Endothelial cell of umbilical vein (primary cell): Measurements from ENCODE around the gene PLIN5. TPM values are rescaled to one million over a fixed set of nuclear protein-coding genes. Genes with fewer than 3 reads are reported as not detected.

ENCODE experiments used
- BruUV-seq: library from RNA; stranded (reverse); fragments of 400-500 nt; replicated peaks from 2 replicates; lab custom pipeline; 2021; lab: Mats Ljungman, UMichigan
- CTCF ChIA-PET: fragments of 300-600, 350-600 bp; sonication (Branson Sonifier 250); formaldehyde crosslinking; loops from one replicate; lab custom pipeline; 2021; ENCODE audit warnings: antibody characterized with exemption, inconsistent platforms; lab: Charles Lee
- POLR2A ChIA-PET: fragments of 300-600, 350-600 bp; sonication (Branson Sonifier 250); formaldehyde crosslinking; loops from one replicate; lab custom pipeline; 2021; ENCODE audit warnings: antibody characterized with exemption, inconsistent platforms; lab: Charles Lee
- DNase-seq: peaks from one replicate; pipeline ENCODE4 v3.0.0-alpha.2; 2011; ENCODE audit warnings: low read depth, low spot score
- FAIRE-seq: peaks from 2 replicates; lab custom pipeline; 2011; peaks lifted over from hg19 to GRCh38; lab: Jason Lieb, UNC
- H2AFZ ChIP-seq: 2 replicates; pipeline ENCODE4 v1.6.0; 2012; ENCODE audit warnings: low read depth, low read length, control low read depth, inconsistent platforms
- H3K27ac ChIP-seq: 2 replicates; pipeline ENCODE4 v1.5.1; 2011; ENCODE audit warnings: low read depth, mild to moderate bottlenecking, control low read depth, low read length, moderate library complexity; ENCODE audit not compliant: insufficient read depth
- H3K27me3 ChIP-seq, 2 experiments: 2 replicates each; pipeline versions ENCODE4 v1.6.0 to v1.6.1; 2011; ENCODE audit warnings: low read length in 2 of 2, mixed read lengths in 1 of 2; ENCODE audit not compliant: control insufficient read depth in 2 of 2, insufficient read depth in 2 of 2
- H3K36me3 ChIP-seq, 2 experiments: 2 replicates in 1 of 2; 3 replicates in 1 of 2; pipeline ENCODE4 v1.5.1; 2011; ENCODE audit warnings: low read length in 2 of 2, mild to moderate bottlenecking in 1 of 2, moderate library complexity in 1 of 2; ENCODE audit not compliant: control insufficient read depth in 2 of 2, insufficient read depth in 2 of 2; ENCODE audit errors: extremely low read depth in 1 of 2
- H3K4me1 ChIP-seq: 3 replicates; pipeline ENCODE4 v1.5.1; 2011; ENCODE audit warnings: mild to moderate bottlenecking, low read length; ENCODE audit not compliant: control insufficient read depth, insufficient read depth; ENCODE audit errors: extremely low read depth
- H3K4me2 ChIP-seq: 2 replicates; pipeline ENCODE4 v1.6.1; 2011; ENCODE audit warnings: low read length, control low read depth, mixed read lengths; ENCODE audit not compliant: insufficient read depth
- H3K4me3 ChIP-seq, 3 experiments: fragments of 200-600 bp in 1 of 3; sonication (generic), shearing (Covaris generic) in 1 of 3; replicated peaks in 1 of 3; 2 replicates each; pipeline ENCODE4 v1.5.1; 2011 to 2016; ENCODE audit warnings: control low read depth in 3 of 3, low read length in 3 of 3, mild to moderate bottlenecking in 2 of 3, inconsistent platforms in 1 of 3, low read depth in 1 of 3, moderate library complexity in 1 of 3; ENCODE audit not compliant: insufficient read depth in 1 of 3
- H3K79me2 ChIP-seq: 2 replicates; pipeline ENCODE4 v1.6.0; 2012; ENCODE audit warnings: low read length, inconsistent platforms; ENCODE audit not compliant: control insufficient read depth, insufficient read depth
- H3K9ac ChIP-seq: replicated peaks from 2 replicates; pipeline ENCODE3; 2011; ENCODE audit warnings: low read length, control low read depth; ENCODE audit not compliant: insufficient read depth; ENCODE audit errors: extremely low read depth
- H3K9me1 ChIP-seq: replicated peaks from 3 replicates; pipeline ENCODE4 v1.6.0; 2011; ENCODE audit warnings: mild to moderate bottlenecking, low read length; ENCODE audit not compliant: control insufficient read depth, insufficient read depth; ENCODE audit errors: extremely low read depth
- H3K9me3 ChIP-seq: replicated peaks from 2 replicates; pipeline ENCODE4 v1.5.1; 2012; ENCODE audit warnings: low read length, inconsistent platforms; ENCODE audit not compliant: control insufficient read depth, insufficient read depth
- H4K20me1 ChIP-seq: replicated peaks from 2 replicates; pipeline ENCODE3; 2011; ENCODE audit warnings: mild to moderate bottlenecking, low read length; ENCODE audit not compliant: control insufficient read depth, insufficient read depth; ENCODE audit errors: extremely low read depth
- EZH2 ChIP-seq: IDR thresholded peaks from 2 replicates; pipeline ENCODE4 v1.6.1; 2012; ENCODE audit warnings: borderline replicate concordance, low read depth, mild to moderate bottlenecking, moderate library complexity, low read length, inconsistent platforms; ENCODE audit not compliant: severe bottlenecking
- FOS ChIP-seq: IDR thresholded peaks from 2 replicates; pipeline ENCODE4 v1.6.1; 2011; ENCODE audit warnings: mild to moderate bottlenecking, low read length, moderate library complexity, borderline replicate concordance; ENCODE audit not compliant: insufficient read depth
- GATA2 ChIP-seq: IDR thresholded peaks from 2 replicates; pipeline ENCODE4 v1.7.0; 2011; ENCODE audit warnings: low read depth, mild to moderate bottlenecking, moderate library complexity, mixed read lengths, low read length; ENCODE audit not compliant: insufficient read length, insufficient read depth
- JUN ChIP-seq: IDR thresholded peaks from 2 replicates; pipeline ENCODE4 v1.6.1; 2011; ENCODE audit warnings: borderline replicate concordance, low read depth; ENCODE audit not compliant: insufficient read length, insufficient read depth
- MYC ChIP-seq: IDR thresholded peaks from one replicate; pipeline ENCODE4 v1.6.1; 2011; ENCODE audit warnings: mild to moderate bottlenecking, low read depth, low read length
- POLR2A ChIP-seq: IDR thresholded peaks from 2 replicates; pipeline ENCODE4 v1.6.1; 2012; ENCODE audit warnings: low read depth, mild to moderate bottlenecking, control low read depth, low read length
- POLR2AphosphoS5 ChIP-seq: IDR thresholded peaks from 2 replicates; pipeline ENCODE4 v1.6.1; 2012; ENCODE audit warnings: low read depth, mild to moderate bottlenecking, control low read depth, low read length, moderate library complexity; ENCODE audit not compliant: insufficient read depth
- dilution Hi-C: fragments of 300-500 bp; cut with MboI; formaldehyde crosslinking; loops from one replicate; pipeline ENCODE4 v1.15.0; 2019; ENCODE audit warnings: low sequenced_read_pairs; ENCODE audit not compliant: extremely low pct_ligation_motif_present
- intact Hi-C: fragments of 100-400 bp; cut with micrococcal nuclease; formaldehyde crosslinking; loops from one replicate; pipeline ENCODE4 v1.10.0; 2022
- polyA plus RNA-seq, 4 experiments: library from polyadenylated mRNA; depleted of rRNA in 3 of 4; stranded (reverse) in 3 of 4; unstranded in 1 of 4; fragments of >200 nt; gene quantifications; 2 replicates each; pipeline versions ENCODE4 v1.2.1 to v1.2.3, GENCODE V29; 2011 to 2012; ENCODE audit warnings: missing spikeins in 1 of 4
- total RNA-seq: library from RNA; stranded (reverse); gene quantifications from 2 replicates; pipeline ENCODE4 v1.2.3, GENCODE V29; 2021
- TF ChIP-seq, protein P1 (sequence below), 2 donors: IDR thresholded peaks; 1 replicate in 1 of 2; 2 replicates in 1 of 2; pipeline ENCODE4 v1.5.1; 2011; ENCODE audit warnings: low read length in 2 of 2, mild to moderate bottlenecking in 2 of 2, moderate library complexity in 2 of 2, control low read depth in 1 of 2, inconsistent platforms in 1 of 2, low read depth in 1 of 2; ENCODE audit not compliant: insufficient read depth in 1 of 2; ENCODE audit errors: extremely low read depth in 1 of 2
- TF ChIP-seq, protein P2 (sequence below): IDR thresholded peaks from 2 replicates; pipeline ENCODE4 v1.6.1; 2011; ENCODE audit not compliant: insufficient read depth, insufficient read length

Gene PLIN5
- total and polyA plus RNA-seq, 2 donors (not counting 3 experiments of a cell fraction or from before 2014, with no cell fraction given), result 0.17 to 0.24 TPM

DNA sequence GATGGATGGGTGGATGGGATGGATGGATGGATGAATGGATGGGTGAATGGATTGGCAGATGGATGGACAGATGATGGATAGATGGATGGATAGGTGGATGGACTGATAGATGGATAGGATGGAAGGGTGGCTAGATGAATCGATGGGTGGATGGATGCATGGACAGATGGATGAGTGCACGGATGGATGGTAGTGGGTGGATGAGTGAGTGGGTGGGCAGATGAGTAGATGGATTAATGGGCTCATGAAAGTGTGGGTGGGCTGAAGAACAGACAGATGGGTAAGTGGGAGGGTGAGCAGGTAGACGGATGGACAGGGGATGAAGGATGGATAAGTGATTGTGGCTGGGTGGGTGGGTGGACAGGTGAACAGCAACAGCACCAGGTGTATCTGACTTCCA lies 18.8 kb upstream of the PLIN5 start:
- Histone ChIP-seq H3K9ac (no peak overlapping the region), H3K9me1 (no peaks in the 10 kb centered on the region), H3K79me2 (peaks cover 6% of the 10 kb centered on the region), H3K4me2 (no peak overlapping the region), H3K36me3 (peaks cover 20 to 58% of the 10 kb centered on the region in 2 experiments), H3K4me1 (peaks cover 11% of the 10 kb centered on the region), H3K27me3 (no peaks in the 10 kb centered on the region), H3K27ac (no peak overlapping the region), H3K9me3 (no peaks in the 10 kb centered on the region), H3K4me3 (no peak overlapping the region), H4K20me1 (no peaks in the 10 kb centered on the region), H2AFZ (no peak overlapping the region)
- intact Hi-C loops (no loop called here), dilution Hi-C loops (no loop called here)
- TF ChIP-seq, protein P1, sequence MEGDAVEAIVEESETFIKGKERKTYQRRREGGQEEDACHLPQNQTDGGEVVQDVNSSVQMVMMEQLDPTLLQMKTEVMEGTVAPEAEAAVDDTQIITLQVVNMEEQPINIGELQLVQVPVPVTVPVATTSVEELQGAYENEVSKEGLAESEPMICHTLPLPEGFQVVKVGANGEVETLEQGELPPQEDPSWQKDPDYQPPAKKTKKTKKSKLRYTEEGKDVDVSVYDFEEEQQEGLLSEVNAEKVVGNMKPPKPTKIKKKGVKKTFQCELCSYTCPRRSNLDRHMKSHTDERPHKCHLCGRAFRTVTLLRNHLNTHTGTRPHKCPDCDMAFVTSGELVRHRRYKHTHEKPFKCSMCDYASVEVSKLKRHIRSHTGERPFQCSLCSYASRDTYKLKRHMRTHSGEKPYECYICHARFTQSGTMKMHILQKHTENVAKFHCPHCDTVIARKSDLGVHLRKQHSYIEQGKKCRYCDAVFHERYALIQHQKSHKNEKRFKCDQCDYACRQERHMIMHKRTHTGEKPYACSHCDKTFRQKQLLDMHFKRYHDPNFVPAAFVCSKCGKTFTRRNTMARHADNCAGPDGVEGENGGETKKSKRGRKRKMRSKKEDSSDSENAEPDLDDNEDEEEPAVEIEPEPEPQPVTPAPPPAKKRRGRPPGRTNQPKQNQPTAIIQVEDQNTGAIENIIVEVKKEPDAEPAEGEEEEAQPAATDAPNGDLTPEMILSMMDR (IDR thresholded peaks at IDR 0.05; ENCODE audit: extremely low read depth in 1 of 2, insufficient read depth in 1 of 2, low read depth in 1 of 2, low read length in 2 of 2), result no peak
- no peak for TF ChIP-seq EZH2
- no peak for TF ChIP-seq FOS
- TF ChIP-seq MYC, result no peak
- no peak for TF ChIP-seq POLR2AphosphoS5
- TF ChIP-seq POLR2A, result no peak
- TF ChIP-seq, protein P2, sequence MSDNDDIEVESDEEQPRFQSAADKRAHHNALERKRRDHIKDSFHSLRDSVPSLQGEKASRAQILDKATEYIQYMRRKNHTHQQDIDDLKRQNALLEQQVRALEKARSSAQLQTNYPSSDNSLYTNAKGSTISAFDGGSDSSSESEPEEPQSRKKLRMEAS, result no peak
- no peak for TF ChIP-seq JUN
- no peak for TF ChIP-seq GATA2
- BruUV-seq, result no TSS peak
- ChIA-PET POLR2A (no interaction called here), CTCF (no interaction called here)
- no peak for FAIRE-seq
- no peak for DNase-seq
